T1000 (cell line): ENCODE results near the gene SVBP.
"Not testable (repeated sequence)": the region's sequence is repeated elsewhere in the genome, so short reads cannot be mapped to it uniquely, and the experiment has no call there.

Source experiments
- DNase-seq: peaks from one replicate; lab custom pipeline; 2025; ENCODE audit warnings: mixed read lengths; lab: John Stamatoyannopoulos, UW

The SVBP gene

DNA sequence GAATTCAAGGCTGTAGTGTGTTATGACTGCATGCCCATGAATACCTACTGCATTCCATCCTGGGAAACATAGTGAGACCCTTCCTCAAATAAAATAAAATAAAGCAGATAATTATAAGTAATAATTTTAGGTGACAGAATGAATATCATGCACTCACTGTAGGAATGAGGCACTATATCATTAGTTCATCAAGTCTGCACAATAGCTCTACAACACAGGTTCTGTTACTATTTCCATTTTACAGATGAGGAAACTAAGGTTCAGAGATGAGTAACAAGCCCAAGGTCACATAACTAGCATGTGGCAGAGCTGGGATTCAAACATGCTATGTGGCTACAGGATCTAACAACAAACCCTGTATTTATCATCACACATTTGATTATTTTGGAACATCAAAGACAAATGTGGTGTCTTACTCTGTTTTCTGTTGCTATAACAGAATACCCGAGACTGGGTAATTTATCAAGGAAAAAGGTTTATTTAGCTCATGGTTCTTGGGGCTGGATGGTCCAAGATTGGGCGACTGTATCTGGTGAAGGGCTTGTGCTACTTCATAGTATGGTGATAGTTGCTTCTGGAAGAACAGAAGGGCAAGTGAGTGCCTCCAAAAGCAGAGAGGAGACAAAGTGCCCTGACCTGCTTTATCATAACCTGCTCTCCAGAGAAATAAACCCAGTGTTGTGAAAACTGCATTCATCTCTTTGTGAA lies 24.4 kb upstream of the SVBP start:
- no peak for DNase-seq

- no peak for DNase-seq
Measured at GRCh38 chr1:42841010-42841409, 23.8 kb upstream of the SVBP start.

DNA sequence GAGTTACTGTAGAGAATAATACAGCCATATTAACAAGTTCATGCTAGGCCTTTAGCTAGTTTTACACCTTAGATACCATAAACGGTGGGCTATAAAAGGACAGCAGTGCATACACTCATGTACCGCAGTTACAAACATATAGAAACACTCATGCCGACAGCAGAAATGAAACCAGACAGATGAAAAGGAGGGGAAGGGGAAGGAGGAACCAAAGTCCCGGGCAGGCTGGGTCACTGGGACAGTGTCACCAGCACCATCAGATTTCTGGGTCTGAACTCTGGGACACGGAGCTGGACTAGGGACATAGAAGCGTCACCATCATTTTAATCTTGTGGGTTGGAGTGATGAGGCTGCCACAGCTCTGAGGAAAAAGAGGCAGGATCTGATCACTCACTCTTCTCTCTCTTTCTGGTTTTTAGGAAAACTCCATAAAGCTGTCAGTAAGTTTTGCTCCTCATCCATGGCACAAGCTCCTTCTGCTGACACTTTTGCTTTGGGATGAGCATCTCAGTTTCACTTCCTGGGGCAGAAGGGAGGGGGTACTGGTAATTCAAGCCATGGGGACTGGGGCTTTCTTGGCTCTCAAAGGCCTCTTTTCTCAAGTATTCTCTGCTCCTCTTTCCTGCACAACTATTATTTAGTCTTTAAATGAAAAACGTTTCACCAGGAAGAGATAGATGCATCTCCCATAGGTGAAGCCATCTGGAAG lies 21.4 kb upstream of the SVBP start:
- no peak for DNase-seq

DNA sequence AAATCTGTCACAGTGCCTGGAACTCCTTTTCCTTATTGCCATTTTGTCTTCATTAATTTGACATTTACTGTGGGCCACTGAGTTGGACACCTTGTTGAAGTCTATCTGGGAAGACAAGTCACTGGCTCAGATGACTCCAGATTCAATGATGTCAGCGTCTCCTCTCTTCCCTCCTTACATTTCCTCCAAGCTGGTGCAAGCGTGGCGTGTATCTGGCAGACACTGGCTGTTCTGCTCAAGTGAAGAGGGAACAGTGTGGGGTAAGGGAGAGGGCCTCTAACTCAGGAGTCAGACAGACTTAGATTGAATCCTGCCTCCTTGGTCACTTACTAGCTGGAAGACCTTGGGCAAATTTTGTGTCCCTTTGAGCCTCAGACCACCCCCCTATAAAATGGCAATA lies 20.5 kb upstream of the SVBP start:
- DNase-seq = no peak

DNA sequence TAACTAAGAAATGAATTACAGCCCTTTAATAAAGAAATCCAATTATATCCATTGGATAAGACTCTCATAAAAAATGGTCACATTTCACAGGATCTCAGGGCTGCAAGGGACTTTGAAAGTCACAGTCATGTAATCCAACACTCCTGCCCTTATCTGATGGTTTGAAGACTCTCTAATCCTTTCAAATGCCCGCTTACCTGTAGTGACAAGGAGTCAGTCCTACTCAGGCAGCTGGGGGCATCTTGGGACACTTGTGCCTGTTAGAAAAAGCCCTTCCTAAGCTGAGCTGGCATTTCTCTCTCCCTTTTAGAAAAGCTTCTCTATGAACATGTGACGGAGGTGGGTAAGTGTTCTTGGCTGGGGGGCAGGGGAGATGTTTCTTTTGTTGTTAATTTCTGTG lies 18.2 kb upstream of the SVBP start:
- no peak for DNase-seq

GRCh38 chr1:42834803-42835202 lies 17.6 kb upstream of the SVBP start:
- DNase-seq = no peak

GRCh38 chr1:42833981-42834380 lies 16.8 kb upstream of the SVBP start:
- DNase-seq = no peak

GRCh38 chr1:42832641-42833240 lies 15.5 kb upstream of the SVBP start:
- DNase-seq = no peak

- no peak for DNase-seq
Measured at GRCh38 chr1:42831273-42831672, 14.1 kb upstream of the SVBP start.

GRCh38 chr1:42830631-42831030 lies 13.4 kb upstream of the SVBP start:
- DNase-seq = no peak

GRCh38 chr1:42825036-42825851 lies 8.0 kb upstream of the SVBP start:
- no peak for DNase-seq

DNA sequence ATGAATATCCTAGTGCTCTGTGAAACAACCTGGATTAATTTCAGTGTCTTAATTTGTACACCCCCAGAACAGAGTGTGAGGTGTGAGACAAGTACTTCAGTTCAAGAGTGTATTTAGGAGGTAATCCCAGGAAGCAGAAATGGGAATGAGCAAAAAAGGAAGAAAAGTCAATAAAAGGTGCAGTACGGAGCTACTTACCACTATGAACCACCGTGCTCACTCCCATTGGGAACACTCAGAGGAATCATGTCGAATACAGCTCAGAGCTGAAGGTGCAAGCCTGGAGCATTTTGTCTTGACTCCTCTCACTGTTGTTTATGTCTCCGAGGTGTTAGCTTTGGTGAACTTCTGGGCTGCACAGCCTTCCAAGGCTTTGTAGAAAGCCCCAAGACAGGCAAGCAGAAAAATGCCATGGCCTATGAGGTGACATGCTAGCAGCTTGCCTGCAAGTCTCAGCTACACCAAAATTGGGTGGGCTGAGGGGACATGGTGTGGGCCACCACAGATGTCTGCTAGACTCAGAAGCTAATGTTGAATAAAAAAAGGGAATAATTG lies 7.4 kb upstream of the SVBP start:
- DNase-seq = no peak

DNA sequence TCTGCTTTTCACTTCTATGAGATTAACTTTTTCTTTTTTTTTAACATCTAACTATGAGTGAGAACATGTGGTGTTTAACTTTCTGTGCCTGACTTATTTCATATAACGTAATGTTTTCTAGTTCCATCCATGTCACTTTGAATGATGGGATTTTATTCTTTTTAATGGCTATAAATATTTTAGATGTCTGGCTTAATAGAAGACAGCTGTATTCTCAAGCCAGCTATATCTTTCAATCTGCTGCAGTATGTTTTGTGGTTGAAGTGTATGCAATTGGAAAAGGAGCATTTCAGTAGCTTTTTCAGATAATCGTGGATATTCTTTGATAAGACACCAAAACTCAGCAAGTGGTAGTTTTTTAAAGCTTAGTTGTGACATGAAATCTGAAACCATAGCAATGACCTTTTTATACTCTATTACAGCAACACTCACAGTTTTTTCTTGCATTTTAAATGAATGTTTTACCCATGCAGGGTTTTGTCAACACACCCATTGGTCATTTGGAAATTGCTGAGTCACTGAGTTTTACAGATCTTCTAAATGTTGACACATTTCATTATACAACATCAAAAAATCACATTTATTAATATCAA lies 5.7 kb upstream of the SVBP start:
- DNase-seq = no peak

- no peak for DNase-seq
Measured at GRCh38 chr1:42821690-42822089, 4.5 kb upstream of the SVBP start.

DNA sequence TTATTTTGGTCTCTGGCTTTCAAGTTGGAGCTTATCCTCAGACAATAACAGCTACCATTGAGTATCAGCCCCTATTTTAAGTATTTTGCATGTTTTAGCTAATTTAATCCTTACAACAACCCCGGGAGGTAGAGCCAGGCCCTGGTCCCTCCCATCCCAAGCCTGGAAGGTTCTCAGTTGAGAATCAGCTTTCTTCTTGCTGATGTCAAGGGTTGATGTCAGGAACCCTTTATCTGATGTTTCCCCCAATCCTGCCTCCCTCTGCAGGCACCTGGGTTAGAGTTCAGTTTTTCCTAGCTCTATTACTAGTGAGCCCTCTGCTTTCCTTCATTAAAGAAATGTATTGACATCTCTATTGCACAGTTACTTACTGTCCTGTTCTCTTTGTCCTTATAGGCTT lies 3.6 kb upstream of the SVBP start:
- DNase-seq = no peak

DNA sequence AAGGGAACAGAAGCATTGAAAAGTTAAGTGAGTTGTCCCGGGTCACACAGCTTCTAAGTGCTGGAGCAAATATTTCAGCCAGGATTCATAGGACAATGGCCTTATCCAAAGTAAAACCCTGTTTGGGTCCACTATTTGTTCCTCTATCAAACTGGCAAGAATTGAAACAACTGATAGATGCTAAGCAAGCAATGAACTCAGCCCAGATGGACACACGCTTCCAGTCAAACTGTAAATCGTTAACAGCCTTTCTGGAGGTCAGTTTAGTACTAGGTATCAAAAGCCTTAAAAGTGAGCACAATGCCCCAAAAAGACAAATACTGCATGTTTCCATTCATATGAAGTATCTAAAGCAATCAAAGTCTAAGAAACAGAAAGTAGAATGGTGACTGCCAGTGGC lies 779 bp upstream of the SVBP start:
- DNase-seq = no peak

DNA sequence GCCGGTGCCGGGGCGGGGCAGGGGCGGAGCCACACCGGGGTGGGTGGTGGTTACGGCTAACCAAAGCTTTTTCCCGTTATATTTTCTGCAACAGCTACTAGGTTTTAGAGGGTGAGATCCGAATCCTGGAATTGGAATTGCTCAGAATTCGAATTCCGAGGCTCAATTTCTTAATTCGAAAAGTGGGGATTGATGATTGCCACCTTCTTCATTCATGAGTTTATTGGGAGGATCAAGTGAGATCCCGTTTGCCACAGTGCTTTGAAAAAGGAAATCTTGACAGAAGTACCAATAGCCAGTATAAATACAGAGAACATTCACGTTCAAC lies 207 bp upstream of the SVBP start:
- DNase-seq = no peak

- DNase-seq = no peak
Measured at GRCh38 chr1:42815941-42816584, 1.1 kb downstream of the SVBP start.

DNA sequence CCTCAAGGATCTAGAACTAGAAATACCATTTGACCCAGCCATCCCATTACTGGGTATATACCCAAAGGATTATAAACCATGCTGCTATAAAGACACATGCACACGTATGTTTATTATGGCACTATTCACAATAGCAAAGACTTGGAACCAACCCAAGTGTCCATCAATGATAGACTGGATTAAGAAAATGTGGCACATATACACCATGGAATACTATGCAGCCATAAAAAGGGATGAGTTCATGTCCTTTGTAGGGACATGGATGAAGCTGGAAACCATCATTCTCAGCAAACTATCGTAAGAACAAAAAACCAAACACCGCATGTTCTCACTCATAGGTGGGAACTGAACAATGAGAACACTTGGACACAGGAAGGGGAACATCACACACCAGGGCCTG lies 2.4 kb downstream of the SVBP start:
- not testable (repeated sequence) for DNase-seq

DNA sequence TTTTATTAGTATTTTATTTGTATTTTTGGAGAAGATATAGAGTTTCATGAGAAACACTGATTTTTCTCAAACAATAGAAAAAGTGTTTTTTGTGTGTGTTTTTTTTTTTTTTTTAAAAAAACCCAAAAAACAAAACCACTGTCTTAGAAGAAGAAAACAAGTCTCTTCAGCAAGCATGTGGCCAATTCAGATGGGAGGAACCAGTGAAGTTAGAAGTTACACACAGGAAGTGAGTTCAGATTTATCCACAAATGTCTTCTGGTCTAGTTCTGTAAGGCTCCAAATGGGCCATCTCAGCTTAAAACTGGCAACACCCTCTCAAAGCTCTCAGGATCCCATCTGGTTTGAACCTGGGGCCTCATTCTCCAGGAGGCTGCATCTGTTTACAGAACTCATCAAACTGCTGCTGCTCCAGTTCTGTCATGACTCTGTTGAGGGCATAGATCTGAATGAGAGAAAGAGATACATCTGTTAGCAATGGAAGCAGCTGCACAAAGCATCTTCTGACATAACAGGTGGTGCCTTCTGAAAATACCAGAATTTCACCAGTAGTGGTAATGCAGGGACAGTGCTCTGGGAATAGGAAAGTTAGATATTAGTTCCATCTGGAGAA lies 10.0 kb downstream of the SVBP start:
- no peak for DNase-seq

GRCh38 chr1:42806593-42806992 lies 10.6 kb downstream of the SVBP start:
- DNase-seq = no peak
